Breast epithelium (tissue), 4 donors: ENCODE results near the gene MACO1. TPM values are rescaled to one million over a fixed set of nuclear protein-coding genes. Genes with fewer than 3 reads are reported as not detected.

ENCODE experiments used
- DNase-seq, 2 donors: peaks; one replicate each; pipeline ENCODE4 v3.0.0-alpha.2; 2019; ENCODE audit warnings: low spot score in 2 of 2
- H3K27ac ChIP-seq, 2 donors: fragments of 200-600 bp; sonication (generic) in 1 of 2; one replicate each; pipeline ENCODE4 v1.5.1; 2016 to 2019; ENCODE audit warnings: mild to moderate bottlenecking in 1 of 2
- H3K27me3 ChIP-seq, 2 donors: fragments of 200-600 bp; sonication (generic) in 1 of 2; one replicate each; pipeline versions ENCODE4 v1.5.1 to v1.6.0; 2017 to 2019; ENCODE audit warnings: control low read depth in 1 of 2, mild to moderate bottlenecking in 1 of 2
- H3K36me3 ChIP-seq: fragments of 200-600 bp; one replicate; pipeline ENCODE4 v1.5.1; 2019
- H3K4me1 ChIP-seq, 2 donors: fragments of 200-600 bp; sonication (generic); one replicate each; pipeline ENCODE4 v1.5.1; 2016 to 2019; ENCODE audit warnings: control low read depth in 1 of 2
- H3K4me3 ChIP-seq, 3 donors: fragments of 200-600 bp; sonication (generic); 1 replicate in 2 of 3; 2 replicates in 1 of 3; pipeline ENCODE4 v1.5.1; 2016 to 2019; ENCODE audit warnings: mild to moderate bottlenecking in 3 of 3, moderate library complexity in 2 of 3
- H3K9me3 ChIP-seq, 2 donors: fragments of 200-600 bp; sonication (generic) in 1 of 2; one replicate each; pipeline ENCODE4 v1.5.1; 2016 to 2019; ENCODE audit warnings: control low read depth in 1 of 2
- POLR2A ChIP-seq: fragments of 450-650 bp; IDR thresholded peaks from one replicate; pipeline ENCODE4 v1.6.1; 2016; ENCODE audit warnings: antibody characterized with exemption, mild to moderate bottlenecking, moderate library complexity
- POLR2AphosphoS5 ChIP-seq, 3 donors: sonication (generic); formaldehyde crosslinking; IDR thresholded peaks; one replicate each; pipeline ENCODE4 v1.6.1; 2017; ENCODE audit warnings: antibody characterized with exemption in 3 of 3
- intact Hi-C: fragments of 100-400 bp; cut with DNase I; formaldehyde crosslinking; loops from one replicate; pipeline ENCODE4 v1.15.1; 2023; ENCODE audit warnings: low total_unique reads
- total RNA-seq, 3 donors: library from RNA; depleted of rRNA; stranded (reverse); fragments of >200 nt; gene quantifications; one replicate each; pipeline ENCODE4 v1.1.0, GENCODE V29; 2016
- TF ChIP-seq, protein P1 (sequence below), 3 donors: fragments of 450-650 bp; IDR thresholded peaks; one replicate each; pipeline ENCODE4 v1.5.1; 2016 to 2017; ENCODE audit warnings: antibody characterized with exemption in 3 of 3, mild to moderate bottlenecking in 3 of 3, moderate library complexity in 3 of 3

The MACO1 gene
- total RNA-seq, 3 donors from 2014 or later: 15.0 to 24.0 (median 17.7) TPM

DNA sequence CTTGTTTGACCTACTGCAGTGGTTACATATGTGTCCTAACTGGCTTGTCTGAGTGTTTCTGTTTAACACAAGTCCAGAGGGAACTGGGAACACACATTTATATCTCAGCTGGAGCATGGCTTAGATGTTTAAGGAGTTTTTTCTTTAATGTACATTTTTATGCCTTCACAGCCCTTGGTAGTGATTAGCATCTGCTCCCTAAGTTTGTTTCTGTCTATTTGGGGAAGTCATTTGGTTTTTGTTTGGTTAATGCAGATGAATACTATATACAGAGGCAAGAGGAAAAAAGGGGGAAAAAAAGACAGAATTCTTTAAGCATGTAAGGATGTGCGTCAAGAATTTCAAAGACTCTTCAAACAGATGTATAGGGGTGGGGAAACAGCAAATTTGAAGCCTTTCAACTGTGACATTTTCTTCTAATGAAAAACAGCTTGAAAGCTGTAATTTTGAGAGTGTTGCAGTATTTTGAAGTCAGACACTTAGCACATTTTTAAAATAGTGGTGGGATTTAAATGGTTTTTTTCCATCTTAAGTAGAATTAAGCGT is 15.4 kb downstream of the MACO1 start:
- Histone ChIP-seq H3K27ac (no peak overlapping the region), H3K36me3 (no peaks in the 10 kb centered on the region), H3K4me3 (no peak overlapping the region), H3K9me3 (no peaks in the 10 kb centered on the region), H3K4me1 (no peaks in the 10 kb centered on the region), H3K27me3 (no peaks in the 10 kb centered on the region)
- TF ChIP-seq POLR2AphosphoS5 (IDR thresholded peaks at IDR 0.05) (no peak), POLR2A (no peak)
- TF ChIP-seq, protein P1, sequence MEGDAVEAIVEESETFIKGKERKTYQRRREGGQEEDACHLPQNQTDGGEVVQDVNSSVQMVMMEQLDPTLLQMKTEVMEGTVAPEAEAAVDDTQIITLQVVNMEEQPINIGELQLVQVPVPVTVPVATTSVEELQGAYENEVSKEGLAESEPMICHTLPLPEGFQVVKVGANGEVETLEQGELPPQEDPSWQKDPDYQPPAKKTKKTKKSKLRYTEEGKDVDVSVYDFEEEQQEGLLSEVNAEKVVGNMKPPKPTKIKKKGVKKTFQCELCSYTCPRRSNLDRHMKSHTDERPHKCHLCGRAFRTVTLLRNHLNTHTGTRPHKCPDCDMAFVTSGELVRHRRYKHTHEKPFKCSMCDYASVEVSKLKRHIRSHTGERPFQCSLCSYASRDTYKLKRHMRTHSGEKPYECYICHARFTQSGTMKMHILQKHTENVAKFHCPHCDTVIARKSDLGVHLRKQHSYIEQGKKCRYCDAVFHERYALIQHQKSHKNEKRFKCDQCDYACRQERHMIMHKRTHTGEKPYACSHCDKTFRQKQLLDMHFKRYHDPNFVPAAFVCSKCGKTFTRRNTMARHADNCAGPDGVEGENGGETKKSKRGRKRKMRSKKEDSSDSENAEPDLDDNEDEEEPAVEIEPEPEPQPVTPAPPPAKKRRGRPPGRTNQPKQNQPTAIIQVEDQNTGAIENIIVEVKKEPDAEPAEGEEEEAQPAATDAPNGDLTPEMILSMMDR (IDR thresholded peaks at IDR 0.05): no peak
- intact Hi-C loops: no loop called here
- DNase-seq: no peak

DNA sequence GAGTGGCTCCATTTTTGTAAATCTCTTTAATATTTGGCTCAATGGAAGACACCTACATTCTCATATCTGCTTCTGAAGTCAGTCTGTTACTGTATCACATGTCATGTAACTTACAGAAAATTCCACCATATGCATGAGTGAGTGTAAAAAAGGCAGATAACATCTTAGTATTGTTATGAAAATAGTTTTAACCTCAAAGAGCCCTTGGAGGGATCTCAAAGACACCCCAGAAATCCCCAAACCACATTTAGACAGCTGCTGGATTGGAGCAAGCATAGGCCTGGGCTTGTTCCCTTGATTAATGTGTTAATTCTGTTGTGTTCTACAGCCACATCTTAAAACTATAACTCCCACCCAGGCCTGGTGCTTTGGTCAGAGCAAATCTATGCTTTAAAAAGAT is 16.9 kb downstream of the MACO1 start:
- TF ChIP-seq POLR2A (no peak), POLR2AphosphoS5 (IDR thresholded peaks at IDR 0.05) (no peak)
- TF ChIP-seq, protein P1 (IDR thresholded peaks at IDR 0.05): no peak
- intact Hi-C loops: no loop called here
- Histone ChIP-seq H3K27ac (no peak overlapping the region), H3K4me3 (no peak overlapping the region), H3K27me3 (no peaks in the 10 kb centered on the region), H3K4me1 (no peaks in the 10 kb centered on the region), H3K36me3 (no peaks in the 10 kb centered on the region), H3K9me3 (no peaks in the 10 kb centered on the region)
- DNase-seq: no peak

DNA sequence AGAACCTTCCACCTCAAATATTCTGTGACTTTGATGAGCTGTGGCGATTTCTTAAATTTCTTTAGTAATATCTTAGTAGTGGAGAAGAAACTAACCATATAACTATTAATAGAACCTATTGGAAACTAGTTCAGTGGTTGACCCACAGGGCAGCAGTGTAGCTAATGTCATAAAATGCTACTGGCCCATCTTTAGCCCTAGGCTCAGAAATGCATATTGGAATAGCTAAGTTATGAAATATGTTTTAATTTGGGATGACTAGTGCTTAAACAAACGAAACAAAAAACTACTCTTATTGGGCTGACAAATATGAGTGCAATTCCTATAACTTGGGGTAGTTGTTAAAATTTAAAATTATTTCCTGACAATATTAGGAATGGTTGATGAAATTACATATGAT is 20.2 kb downstream of the MACO1 start:
- Histone ChIP-seq H3K27me3 (no peaks in the 10 kb centered on the region), H3K4me1 (no peaks in the 10 kb centered on the region), H3K4me3 (no peak overlapping the region), H3K9me3 (no peaks in the 10 kb centered on the region), H3K36me3 (no peaks in the 10 kb centered on the region), H3K27ac (no peak overlapping the region)
- intact Hi-C loops: no loop called here
- DNase-seq: no peak
- TF ChIP-seq, protein P1 (IDR thresholded peaks at IDR 0.05): no peak
- no peak for TF ChIP-seq POLR2AphosphoS5 (IDR thresholded peaks at IDR 0.05)
- TF ChIP-seq POLR2A: no peak

DNA sequence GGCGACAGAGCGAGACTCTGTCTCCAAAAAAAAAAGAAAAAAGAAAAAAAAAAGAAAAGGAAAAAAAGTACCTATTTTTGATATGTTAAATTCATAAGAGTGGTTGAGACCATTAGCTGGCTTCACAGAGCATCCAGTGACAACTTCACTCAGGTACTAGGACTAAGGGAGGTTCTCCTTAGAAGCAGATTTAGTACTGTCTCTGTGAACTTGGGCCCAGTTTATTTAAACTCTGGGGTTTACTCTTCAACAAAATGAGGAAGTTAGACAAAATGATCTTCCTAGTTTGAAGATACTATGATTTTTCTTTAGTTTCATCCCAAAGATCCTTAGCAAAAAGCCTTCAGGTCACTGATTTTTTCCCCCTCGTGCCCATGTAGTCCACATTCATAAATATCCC is 21.2 kb downstream of the MACO1 start:
- H3K4me3 ChIP-seq: no peak overlapping the region
- no peak for DNase-seq
- no peaks in the 10 kb centered on the region for H3K27me3 ChIP-seq
- TF ChIP-seq POLR2A (no peak), POLR2AphosphoS5 (IDR thresholded peaks at IDR 0.05) (no peak)
- TF ChIP-seq, protein P1 (IDR thresholded peaks at IDR 0.05): no peak
- intact Hi-C loops: no loop called here
- no peaks in the 10 kb centered on the region for H3K9me3 ChIP-seq
- H3K4me1 ChIP-seq: no peaks in the 10 kb centered on the region
- no peak overlapping the region for H3K27ac ChIP-seq
- H3K36me3 ChIP-seq: no peaks in the 10 kb centered on the region

DNA sequence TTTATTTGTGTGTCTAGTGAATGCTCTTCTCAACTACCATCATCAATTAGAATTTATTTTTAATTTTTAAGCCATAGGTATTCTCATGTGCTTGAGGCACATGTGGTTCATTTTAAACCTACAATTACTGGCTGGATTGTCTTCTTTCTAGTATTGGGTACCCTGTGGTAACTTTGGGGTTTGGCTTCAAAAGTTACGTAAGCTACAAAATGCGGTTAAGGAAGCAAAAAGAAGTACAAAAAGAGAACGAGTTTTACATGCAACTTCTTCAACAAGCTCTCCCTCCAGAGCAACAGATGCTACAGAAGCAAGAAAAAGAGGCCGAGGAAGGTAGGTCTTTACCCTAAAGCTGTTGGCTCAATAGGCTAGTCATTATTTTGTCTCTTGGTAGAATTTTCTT is 25.8 kb downstream of the MACO1 start:
- Histone ChIP-seq H3K4me1 (peaks cover 0 to 7% of the 10 kb centered on the region in 2 donors), H3K36me3 (no peaks in the 10 kb centered on the region), H3K27ac (no peak overlapping the region), H3K4me3 (no peak overlapping the region), H3K27me3 (no peaks in the 10 kb centered on the region), H3K9me3 (no peaks in the 10 kb centered on the region)
- TF ChIP-seq POLR2A: no peak
- no peak for TF ChIP-seq POLR2AphosphoS5 (IDR thresholded peaks at IDR 0.05)
- TF ChIP-seq, protein P1 (IDR thresholded peaks at IDR 0.05): no peak
- DNase-seq: no peak
- intact Hi-C loops: no loop called here
